HG02840 (cell line): Measurements from ENCODE around the gene IGF2.
"Not testable (repeated sequence)": the region's sequence is repeated elsewhere in the genome, so short reads cannot be mapped to it uniquely, and the experiment has no call there.

Experiments used
- ATAC-seq: cut with Tn5 transposase; IDR thresholded peaks from one replicate; pipeline ENCODE4 v1.9.1; 2021; ENCODE audit warnings: mild to moderate bottlenecking, moderate library complexity, moderate number of reproducible peaks; ENCODE audit not compliant: unreplicated experiment, low FRiP score

The IGF2 gene

GRCh38 chr11:2127482-2128129 lies 11.6 kb downstream of the IGF2 start:
- no peak for ATAC-seq

DNA sequence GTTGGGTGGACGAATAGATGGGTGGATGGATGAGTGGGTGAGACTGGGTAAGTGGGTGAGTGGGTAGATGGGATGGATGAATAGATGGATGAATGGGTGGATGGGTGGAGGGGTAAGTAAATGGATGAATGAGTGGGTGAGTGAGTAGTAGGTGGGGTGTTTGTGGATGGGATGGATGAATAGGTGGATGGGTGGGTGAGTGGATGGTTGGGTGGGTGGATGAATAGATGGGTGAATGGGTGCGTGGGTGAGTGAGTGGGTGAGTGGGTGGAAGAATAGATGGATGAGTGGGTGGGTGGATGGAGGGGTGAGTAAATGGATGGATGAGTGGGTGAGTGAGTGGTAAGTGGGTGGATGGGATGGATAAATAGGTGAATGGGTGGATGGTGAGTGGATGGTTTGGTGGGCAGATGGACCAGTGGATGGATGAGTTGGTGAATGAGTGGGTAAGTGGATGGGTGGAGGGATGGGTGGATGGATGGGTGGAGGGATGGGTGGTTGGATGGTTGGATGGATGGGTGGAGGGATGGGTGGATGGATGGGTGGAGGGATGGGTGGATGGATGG lies 12.6 kb downstream of the IGF2 start:
- ATAC-seq: no peak

GRCh38 chr11:2124736-2125484 lies 14.3 kb downstream of the IGF2 start:
- not testable (repeated sequence) for ATAC-seq

- no peak for ATAC-seq
These were observed 15.6 kb downstream of the IGF2 start for GRCh38 chr11:2123628-2123960.

DNA sequence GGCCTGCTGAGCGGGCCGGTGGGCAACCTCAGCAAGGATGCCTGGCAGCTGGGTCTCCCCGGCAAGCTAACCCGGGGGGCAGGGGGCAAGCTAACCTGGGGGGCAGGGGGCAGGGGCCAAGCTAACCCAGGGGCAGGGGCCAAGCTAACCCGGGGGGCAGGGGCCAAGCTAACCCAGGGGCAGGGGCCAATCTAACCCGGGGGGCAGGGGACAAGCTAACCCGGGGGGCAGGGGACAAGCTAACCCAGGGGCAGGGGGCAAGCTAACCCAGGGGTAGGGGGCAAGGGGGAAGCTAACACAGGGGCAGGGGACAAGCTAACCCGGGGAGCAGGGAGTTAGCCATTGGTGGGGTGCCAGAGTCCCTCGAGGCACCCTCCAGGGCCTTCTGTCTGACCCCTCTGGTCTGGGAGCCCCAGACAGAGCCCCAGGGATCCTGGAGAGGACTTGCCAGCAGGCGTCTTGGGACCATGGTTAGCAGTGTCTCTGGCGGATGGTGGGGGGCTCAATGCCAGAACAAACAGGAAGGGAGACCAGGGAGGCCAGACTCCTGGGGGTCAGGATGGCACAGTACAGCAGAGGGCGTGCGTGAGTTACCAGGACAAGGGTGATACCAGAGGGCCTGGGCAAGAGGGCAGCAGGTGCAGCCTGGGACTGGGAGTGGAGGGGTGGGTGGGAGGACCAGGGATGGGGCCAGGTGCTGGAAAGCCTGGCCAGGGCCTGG lies 16.1 kb downstream of the IGF2 start:
- no peak for ATAC-seq

DNA sequence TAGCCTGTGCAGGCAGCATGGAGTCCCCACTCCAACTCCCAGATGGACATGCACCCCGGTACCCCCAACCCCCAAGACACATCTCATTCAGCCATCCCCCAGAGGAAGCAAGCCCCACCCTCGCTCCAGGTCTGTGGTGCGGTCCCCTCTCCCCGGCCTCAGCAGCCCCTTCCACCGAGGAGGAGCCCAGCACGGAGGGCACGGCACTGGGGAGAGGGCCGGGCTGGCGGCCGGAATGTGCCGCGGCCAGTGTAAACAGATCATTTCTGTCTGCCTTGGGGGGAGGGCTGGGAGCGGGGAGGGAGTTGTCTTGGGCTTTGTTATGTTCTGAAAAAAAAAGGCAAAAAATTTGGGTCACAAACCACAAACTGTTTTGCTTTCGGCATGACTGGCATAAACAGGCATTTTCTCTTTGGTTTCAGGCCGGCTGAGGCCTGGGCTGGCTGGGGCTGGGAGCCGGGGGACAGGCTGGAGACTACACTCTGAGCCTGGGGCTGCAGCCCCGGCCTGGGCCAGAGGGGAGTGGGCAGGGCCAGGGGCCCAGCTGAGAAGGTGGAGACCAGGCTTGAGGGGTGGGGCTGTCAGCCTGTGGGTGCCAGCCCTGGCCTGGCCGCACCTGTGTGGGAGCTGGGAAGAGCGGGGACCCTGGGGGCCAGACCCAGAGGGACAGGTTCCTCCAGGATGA lies 16.8 kb downstream of the IGF2 start:
- no peak for ATAC-seq

GRCh38 chr11:2121227-2122130 lies 17.7 kb downstream of the IGF2 start:
- ATAC-seq: no peak

DNA sequence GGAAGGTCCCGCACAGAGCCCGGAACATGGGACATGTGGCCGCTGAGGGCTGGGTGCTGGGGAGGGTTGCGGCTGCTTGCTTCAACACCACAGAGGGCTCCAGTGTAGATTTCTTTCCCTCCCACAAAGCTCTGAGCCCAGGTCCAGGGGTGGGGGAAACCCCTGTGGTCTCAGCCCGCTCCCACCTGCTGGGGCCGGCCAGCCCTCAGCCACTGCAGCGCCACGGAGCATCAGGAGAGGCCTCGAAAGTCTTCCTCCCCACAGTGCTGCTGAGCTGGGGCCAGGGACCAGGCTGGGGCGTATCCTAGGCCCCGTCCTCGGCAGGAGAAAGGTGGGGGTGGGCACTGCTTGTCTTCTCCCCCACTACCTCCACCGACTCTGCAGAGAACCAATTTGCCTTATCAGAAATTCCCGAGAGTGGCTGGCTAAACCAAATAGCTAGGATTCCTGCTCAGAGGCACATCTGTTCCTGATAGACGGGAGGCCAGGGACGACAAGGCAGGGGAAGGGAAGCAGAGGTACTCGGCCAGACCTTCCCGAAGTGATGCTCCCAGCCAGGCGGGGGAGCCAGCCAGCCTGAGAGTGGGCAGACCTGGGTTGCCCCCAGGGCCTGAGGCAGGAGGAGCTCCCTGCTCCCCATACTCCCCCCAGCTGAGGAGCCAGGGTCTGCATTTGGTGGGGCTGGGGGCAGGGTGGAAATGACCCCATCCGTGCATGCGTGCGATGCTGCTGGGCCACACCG lies 18.7 kb downstream of the IGF2 start:
- no peak for ATAC-seq

GRCh38 chr11:2118677-2119076 lies 20.5 kb downstream of the IGF2 start:
- no peak for ATAC-seq

DNA sequence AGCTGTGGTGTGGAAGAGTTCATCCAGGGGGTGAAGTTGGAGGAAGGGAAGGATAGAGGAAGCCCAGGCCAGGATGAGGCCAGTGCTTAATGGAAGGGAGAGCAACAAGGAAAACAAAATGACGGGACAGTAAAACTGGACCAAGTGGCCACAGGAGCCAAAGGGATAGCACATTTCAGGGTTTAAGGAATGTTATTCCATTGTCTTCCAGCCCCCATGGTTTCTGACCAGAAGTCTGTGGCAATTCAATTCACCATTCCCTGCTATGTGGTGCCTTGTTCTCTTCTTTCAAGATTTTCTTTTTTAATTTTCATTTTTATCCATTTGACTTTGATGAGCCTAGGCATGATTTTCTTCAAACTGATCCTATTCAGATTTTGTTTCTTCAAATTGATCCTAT lies 22.5 kb downstream of the IGF2 start:
- no peak for ATAC-seq

- no peak for ATAC-seq
These were observed 23.9 kb downstream of the IGF2 start for GRCh38 chr11:2115308-2115707.

DNA sequence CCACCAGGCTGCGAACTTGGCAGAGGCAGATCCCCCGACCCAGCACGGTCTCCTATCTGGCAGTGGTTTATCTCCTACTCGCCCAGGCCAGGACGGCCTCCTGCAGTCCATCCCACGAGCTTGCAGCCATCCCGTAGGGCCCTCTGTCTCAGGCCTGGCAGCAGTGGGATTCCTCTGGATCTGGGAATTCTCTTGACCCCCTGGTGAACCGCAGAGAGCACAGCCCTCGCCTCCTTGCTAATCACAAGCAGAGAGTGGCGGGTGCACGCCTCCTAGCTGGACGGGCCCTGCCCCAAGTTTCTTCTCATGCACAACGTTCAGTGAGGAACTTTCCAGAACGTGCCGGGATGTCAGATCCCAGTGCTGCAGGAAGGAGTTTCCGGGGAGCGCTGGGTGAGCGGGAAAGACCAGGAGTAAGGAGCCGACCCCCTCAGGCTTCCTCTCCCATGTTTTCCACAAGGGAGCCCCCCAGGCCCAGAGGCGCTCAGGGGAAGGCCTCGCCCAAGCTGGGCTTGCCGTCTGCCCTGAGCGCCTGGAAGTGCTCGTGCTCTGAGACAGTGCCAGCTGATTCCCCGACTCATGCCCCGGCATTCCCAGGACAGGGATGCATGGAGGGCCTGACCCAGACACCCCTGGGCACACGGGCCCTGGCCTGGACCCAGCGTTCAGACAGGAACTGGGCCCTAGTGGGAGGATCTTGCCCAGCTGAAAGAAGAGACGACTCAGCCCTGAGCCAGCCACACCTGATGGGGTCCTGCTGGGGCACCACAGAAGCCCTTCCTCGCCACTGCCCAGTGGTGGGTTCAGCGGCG lies 24.6 kb downstream of the IGF2 start:
- ATAC-seq: no peak

GRCh38 chr11:2113776-2114175 lies 25.4 kb downstream of the IGF2 start:
- no peak for ATAC-seq

- ATAC-seq: no peak
These were observed 28.7 kb downstream of the IGF2 start for GRCh38 chr11:2110521-2110920.

- no peak for ATAC-seq
These were observed 29.6 kb downstream of the IGF2 start for GRCh38 chr11:2109541-2110019.

- no peak for ATAC-seq
These were observed 30.3 kb downstream of the IGF2 start for GRCh38 chr11:2108675-2109491.

- no peak for ATAC-seq
These were observed 31.1 kb downstream of the IGF2 start for GRCh38 chr11:2107941-2108630.
